Metanephros (tissue), 1 donor: ENCODE results near the gene TASOR2. TPM values are rescaled to one million over a fixed set of nuclear protein-coding genes. Genes with fewer than 3 reads are reported as not detected.

Experiments
- total RNA-seq: library from RNA; depleted of rRNA; stranded (reverse); fragments of >200 nt; gene quantifications from one replicate; pipeline ENCODE4 v1.2.3, GENCODE V29; 2014

The TASOR2 gene, protein sequence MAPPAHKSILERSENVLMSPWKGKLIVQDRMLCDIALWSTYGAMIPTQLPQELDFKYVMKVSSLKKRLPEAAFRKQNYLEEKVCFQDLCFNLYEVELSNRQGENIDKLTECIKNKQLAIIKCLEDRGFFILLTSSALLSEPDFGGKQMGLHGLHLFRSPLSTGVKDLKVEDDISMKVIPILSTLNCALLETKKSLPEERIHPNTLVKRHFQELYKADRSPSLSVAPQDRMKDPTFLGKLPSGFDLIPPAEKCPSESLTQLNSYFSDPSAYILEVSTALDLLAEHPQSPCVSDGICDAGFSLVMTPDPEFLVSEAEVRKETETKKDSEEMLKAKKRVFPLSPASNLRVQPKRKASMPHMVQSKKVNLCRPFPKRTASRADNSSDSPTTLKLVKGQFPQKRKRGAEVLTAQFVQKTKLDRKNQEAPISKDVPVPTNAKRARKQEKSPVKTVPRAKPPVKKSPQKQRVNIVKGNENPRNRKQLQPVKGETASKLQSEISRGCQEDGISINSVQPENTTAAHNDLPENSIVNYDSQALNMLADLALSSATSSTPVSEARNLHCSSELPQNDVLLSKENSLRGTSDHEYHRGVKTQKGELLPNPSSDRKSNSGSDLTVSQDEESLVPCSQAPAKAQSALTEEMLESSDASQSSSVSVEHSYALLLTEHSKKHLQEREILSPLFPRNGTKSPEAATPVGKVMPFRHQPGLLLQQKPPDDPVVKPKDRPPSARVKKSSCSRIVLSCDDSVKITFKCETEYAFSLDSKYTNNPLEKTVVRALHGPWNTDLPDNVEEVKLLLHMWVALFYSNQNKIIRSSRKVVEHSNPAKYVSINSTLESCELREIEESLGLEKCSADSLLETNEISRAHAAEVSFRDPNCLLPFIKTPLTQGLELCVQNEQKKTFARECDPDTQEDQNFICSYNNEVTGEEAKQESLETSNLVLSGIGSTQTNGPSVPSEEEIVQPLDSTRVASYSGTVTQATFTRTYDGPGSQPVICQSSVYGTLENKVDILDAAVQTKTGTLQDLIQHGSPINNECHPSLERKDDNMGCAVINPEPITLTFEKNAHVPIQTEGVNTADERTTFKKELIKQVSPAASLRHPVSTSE (N-terminal part only)
- 54.5 TPM for total RNA-seq

DNA sequence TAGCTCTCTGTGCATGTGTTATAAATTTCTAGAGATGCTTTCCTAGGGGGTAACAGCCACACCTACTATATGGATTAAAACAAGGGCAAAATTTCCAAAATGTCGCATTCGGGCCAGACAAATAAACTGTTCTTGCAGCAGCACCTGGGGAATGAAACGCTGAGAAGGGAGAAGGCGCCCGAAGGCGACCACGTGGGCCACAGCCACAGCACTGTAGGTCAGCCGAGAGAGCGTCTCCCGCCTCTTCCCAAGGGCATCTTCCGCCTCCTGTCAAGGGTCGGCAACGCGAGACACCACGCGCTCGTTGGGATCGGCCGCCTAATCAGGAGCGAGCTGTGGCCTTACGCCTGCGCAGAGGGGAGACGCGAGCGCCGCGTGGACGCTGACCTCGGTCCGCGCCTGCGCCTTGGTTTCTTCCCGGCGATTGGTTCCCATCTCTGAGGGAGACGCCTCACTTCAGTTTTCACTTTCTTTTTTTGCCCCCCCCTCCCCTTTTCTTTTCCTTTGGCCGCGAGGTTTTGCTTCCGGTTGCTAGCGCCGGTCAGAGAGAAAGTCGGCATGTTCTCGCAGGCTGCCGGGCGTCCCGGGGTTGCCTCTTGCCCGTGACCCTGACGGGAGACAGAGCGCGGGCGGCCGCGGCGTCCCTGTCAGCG, at the start of gene TASOR2:
TSS of gene TASOR2 (plus strand) at position 521 of the 653 bp plus-strand sequence. CDS start 35,805 bp downstream, outside the sequence.

GRCh38 chr10:5666008-5666840, 18.4 kb upstream of the TASOR2 start, which contains the start of gene ASB13:
Gene ASB13 (minus strand): TSS chr10:5666595. CDS start chr10:5666551, 44 bp downstream.

Other genes starting within 250 kb of the TASOR2 start
- not detected for gene CALML5, start 185.3 kb upstream of the TASOR2 start, total RNA-seq
- gene CALML3, start 159.9 kb upstream of the TASOR2 start, total RNA-seq: not detected
- 12.8 TPM for gene ASB13, start 18.2 kb upstream of the TASOR2 start, total RNA-seq
- gene GDI2, start 128.6 kb downstream of the TASOR2 start, total RNA-seq: 212 TPM
- gene ANKRD16, start 205.1 kb downstream of the TASOR2 start, total RNA-seq: 16.5 TPM
- gene FBH1, start 205.4 kb downstream of the TASOR2 start, total RNA-seq: 71.3 TPM